ENCODE results near the gene HECTD3. TPM values are rescaled to one million over a fixed set of nuclear protein-coding genes. Genes with fewer than 3 reads are reported as not detected.

HECTD3 gene
- polyA plus RNA-seq, 1 donor (not counting 4 experiments of a cell fraction or from before 2014, with no cell fraction given): 28.1 TPM

GRCh38 chr1:45043094-45043493 is 32.0 kb upstream of the HECTD3 start:
- TF ChIP-seq EZH2 (IDR thresholded peaks at IDR 0.05; ENCODE audit: low read length): no peak
- no peak for TF ChIP-seq CTCF (optimal IDR thresholded peaks at IDR 0.05 in 1 of 3, IDR thresholded peaks at IDR 0.05 in 1 of 3, conservative IDR thresholded peaks at IDR 0.05 in 1 of 3; ENCODE audit: extremely low read depth in 1 of 3, insufficient read depth in 2 of 3, low read length in 3 of 3)
- Histone ChIP-seq H4K20me1 (ENCODE audit: control insufficient read depth, extremely low read depth, insufficient read depth, low read length) (no peaks in the 10 kb centered on the region), H3K4me1 (ENCODE audit: control insufficient read depth, extremely low read depth, insufficient read depth, low read length) (no peaks in the 10 kb centered on the region), H3K4me2 (ENCODE audit: control insufficient read depth, extremely low read depth, insufficient read depth, low read depth, low read length) (no peak overlapping the region), H3K9me3 (ENCODE audit: control insufficient read depth, low read depth, low read length) (no peaks in the 10 kb centered on the region), H2AFZ (ENCODE audit: control insufficient read depth, low read length) (no peak overlapping the region), H3K36me3 (ENCODE audit: control insufficient read depth in 2 of 2, extremely low read depth in 1 of 2, insufficient read depth in 2 of 2, low read length in 2 of 2) (no peaks in the 10 kb centered on the region), H3K27me3 (ENCODE audit: control insufficient read depth, extremely low read depth, insufficient read depth, low read length) (no peaks in the 10 kb centered on the region), H3K79me2 (ENCODE audit: control insufficient read depth, insufficient read depth, low read length) (no peaks in the 10 kb centered on the region), H3K9ac (ENCODE audit: control insufficient read depth, extremely low read depth, insufficient read depth, low read length) (no peak overlapping the region), H3K4me3 (ENCODE audit: control insufficient read depth in 2 of 3, extremely low read depth in 1 of 3, insufficient read depth in 2 of 3, low read depth in 1 of 3, low read length in 3 of 3) (no peak overlapping the region), H3K27ac (ENCODE audit: control insufficient read depth, insufficient read depth, low read length) (no peak overlapping the region), H3K9me1 (ENCODE audit: control insufficient read depth, extremely low read depth, insufficient read depth, low read length) (no peaks in the 10 kb centered on the region)
- DNase-seq (ENCODE audit: low read depth, low spot score) (no peak), FAIRE-seq (no peak)
- dilution Hi-C loops (cut with MboI; ENCODE audit: extremely low pct_ligation_motif_present, low sequenced_read_pairs): no loop called here

- no peaks in the 10 kb centered on the region for H3K9me1 ChIP-seq (ENCODE audit: control insufficient read depth, extremely low read depth, insufficient read depth, low read length)
- no peaks in the 10 kb centered on the region for H3K4me1 ChIP-seq (ENCODE audit: control insufficient read depth, extremely low read depth, insufficient read depth, low read length)
- H4K20me1 ChIP-seq (ENCODE audit: control insufficient read depth, extremely low read depth, insufficient read depth, low read length): no peaks in the 10 kb centered on the region
- TF ChIP-seq CTCF (optimal IDR thresholded peaks at IDR 0.05 in 1 of 3, IDR thresholded peaks at IDR 0.05 in 1 of 3, conservative IDR thresholded peaks at IDR 0.05 in 1 of 3; ENCODE audit: extremely low read depth in 1 of 3, insufficient read depth in 2 of 3, low read length in 3 of 3) (no peak), EZH2 (IDR thresholded peaks at IDR 0.05; ENCODE audit: low read length) (no peak)
- H2AFZ ChIP-seq (ENCODE audit: control insufficient read depth, low read length): no peak overlapping the region
- no peak overlapping the region for H3K27ac ChIP-seq (ENCODE audit: control insufficient read depth, insufficient read depth, low read length)
- FAIRE-seq: no peak
- H3K9me3 ChIP-seq (ENCODE audit: control insufficient read depth, low read depth, low read length): no peaks in the 10 kb centered on the region
- H3K4me3 ChIP-seq (ENCODE audit: control insufficient read depth in 2 of 3, extremely low read depth in 1 of 3, insufficient read depth in 2 of 3, low read depth in 1 of 3, low read length in 3 of 3): no peak overlapping the region
- no peak overlapping the region for H3K9ac ChIP-seq (ENCODE audit: control insufficient read depth, extremely low read depth, insufficient read depth, low read length)
- H3K36me3 ChIP-seq (ENCODE audit: control insufficient read depth in 2 of 2, extremely low read depth in 1 of 2, insufficient read depth in 2 of 2, low read length in 2 of 2): no peaks in the 10 kb centered on the region
- DNase-seq (ENCODE audit: low read depth, low spot score): no peak
- dilution Hi-C loops (cut with MboI; ENCODE audit: extremely low pct_ligation_motif_present, low sequenced_read_pairs): no loop called here
- no peaks in the 10 kb centered on the region for H3K27me3 ChIP-seq (ENCODE audit: control insufficient read depth, extremely low read depth, insufficient read depth, low read length)
- H3K79me2 ChIP-seq (ENCODE audit: control insufficient read depth, insufficient read depth, low read length): no peaks in the 10 kb centered on the region
- H3K4me2 ChIP-seq (ENCODE audit: control insufficient read depth, extremely low read depth, insufficient read depth, low read depth, low read length): no peak overlapping the region
Measured at GRCh38 chr1:45040297-45040696, 29.2 kb upstream of the HECTD3 start.

Measured in keratinocyte (primary cell).